Body of pancreas (tissue), 4 donors: Measurements from ENCODE around the gene FAM98C. TPM values are rescaled to one million over a fixed set of nuclear protein-coding genes. Genes with fewer than 3 reads are reported as not detected.

Experiments used
- ATAC-seq: fragments of 150-250 bp; one replicate; pipeline ENCODE4 v1.9.1; 2016
- DNase-seq, 4 donors: peaks; one replicate each; pipeline ENCODE4 v3.0.0-alpha.2; 2019
- H3K27ac ChIP-seq, 4 donors: fragments of 200-600 bp; sonication (generic); 1 replicate in 3 of 4; 2 replicates in 1 of 4; pipeline versions ENCODE4 v1.5.1 to v1.6.1; 2016 to 2019; ENCODE audit warnings: mild to moderate bottlenecking in 1 of 4, mixed read lengths in 1 of 4, moderate library complexity in 1 of 4
- H3K27me3 ChIP-seq, 2 donors: fragments of 200-600 bp; sonication (generic); one replicate each; pipeline ENCODE4 v1.6.0; 2016; ENCODE audit warnings: mild to moderate bottlenecking in 1 of 2
- H3K36me3 ChIP-seq, 2 donors: fragments of 200-600 bp; sonication (generic); replicated peaks in 1 of 2; 2 replicates each; pipeline ENCODE4 v1.5.1; 2016; ENCODE audit warnings: low read depth in 2 of 2; ENCODE audit not compliant: insufficient read depth in 1 of 2
- H3K4me1 ChIP-seq: fragments of 200-600 bp; sonication (generic); one replicate; pipeline ENCODE4 v1.6.0; 2016
- H3K4me3 ChIP-seq, 2 donors: fragments of 200-600 bp; sonication (generic); 1 replicate in 1 of 2; 2 replicates in 1 of 2; pipeline ENCODE4 v1.5.1; 2016 to 2019
- H3K9me3 ChIP-seq, 3 donors: fragments of 200-600 bp; sonication (generic); 1 replicate in 2 of 3; 2 replicates in 1 of 3; pipeline ENCODE4 v1.5.1; 2016
- POLR2A ChIP-seq, 3 donors: fragments of 450-650 bp; IDR thresholded peaks; one replicate each; pipeline ENCODE4 v1.6.1; 2016; ENCODE audit warnings: antibody characterized with exemption in 3 of 3, mild to moderate bottlenecking in 2 of 3
- WGBS, 2 donors: methylation state at CpG; one replicate each; pipeline ENCODE4 v1.1.5; 2017; 5-methylcytosine and 5-hydroxymethylcytosine counted together
- intact Hi-C: fragments of 100-400 bp; cut with DNase I; formaldehyde crosslinking; loops from one replicate; pipeline ENCODE4 v1.15.1; 2023
- total RNA-seq, 2 donors: library from RNA; depleted of rRNA; stranded (reverse); fragments of >200 nt; gene quantifications; one replicate each; pipeline ENCODE4 v1.1.0, GENCODE V29; 2016
- TF ChIP-seq, protein P1 (sequence below), 7 experiments: fragments of 450-650 bp in 4 of 7; fragments of 200-600 bp in 3 of 7; sonication (generic) in 3 of 7; IDR thresholded peaks; one replicate each; pipeline ENCODE4 v1.5.1; 2016 to 2019; ENCODE audit warnings: antibody characterized with exemption in 7 of 7

Gene FAM98C
- total RNA-seq, 2 donors from 2014 or later, result 24.9 to 51.4 TPM

DNA sequence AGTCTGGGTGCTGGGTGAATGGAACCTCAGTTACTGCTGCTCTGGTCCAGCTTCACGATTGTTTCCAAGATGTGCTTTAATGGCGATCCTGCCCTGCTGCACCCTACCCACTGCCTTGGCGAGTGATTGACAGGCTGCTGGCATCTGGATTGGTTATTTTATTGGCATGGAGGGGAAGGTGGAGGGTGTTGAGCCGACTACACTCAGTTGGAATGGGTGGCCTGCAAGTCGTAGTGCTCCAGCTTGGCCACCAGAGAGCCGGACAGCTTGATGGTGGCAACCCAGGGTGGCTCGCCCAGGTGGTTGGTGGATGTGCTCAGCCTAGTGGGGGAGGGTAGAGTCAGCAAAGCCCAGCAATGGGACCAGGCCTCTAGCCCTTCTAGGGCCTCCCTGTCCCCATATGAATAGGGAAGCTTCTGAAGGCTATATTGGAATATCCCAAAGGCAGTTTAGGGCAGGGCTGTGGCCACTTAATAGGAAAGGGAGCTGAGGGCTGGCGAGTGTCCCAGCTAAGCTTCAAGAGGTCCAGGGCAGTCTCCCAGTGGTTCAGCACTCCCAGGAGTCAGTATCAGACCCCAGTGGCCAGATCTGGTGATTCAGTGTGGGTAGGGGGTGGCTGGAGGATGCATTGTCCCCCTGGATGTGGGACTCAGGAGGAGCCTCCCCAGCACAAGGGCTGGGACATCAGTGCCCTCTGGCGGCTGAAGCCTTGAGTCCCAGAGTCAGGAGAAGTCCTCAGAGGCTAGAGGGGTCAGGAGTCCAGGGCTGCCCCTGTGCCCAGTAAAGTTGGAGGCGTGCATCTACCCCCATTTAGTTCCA, 18.5 kb upstream of the FAM98C start:
- H3K9me3 ChIP-seq, result no peaks in the 10 kb centered on the region
- H3K36me3 ChIP-seq, result peaks cover 12 to 27% of the 10 kb centered on the region in 2 donors
- H3K4me1 ChIP-seq, result peaks cover 29% of the 10 kb centered on the region
- H3K4me3 ChIP-seq, result no peak overlapping the region
- 74 to 80% methylated on average over 4 to 10 of the region's 10 CpGs for WGBS, 2 donors
- H3K27ac ChIP-seq, result no peak overlapping the region
- ATAC-seq (no peak), DNase-seq (no peak)
- no peak for TF ChIP-seq POLR2A (IDR thresholded peaks at IDR 0.05)
- TF ChIP-seq, protein P1, sequence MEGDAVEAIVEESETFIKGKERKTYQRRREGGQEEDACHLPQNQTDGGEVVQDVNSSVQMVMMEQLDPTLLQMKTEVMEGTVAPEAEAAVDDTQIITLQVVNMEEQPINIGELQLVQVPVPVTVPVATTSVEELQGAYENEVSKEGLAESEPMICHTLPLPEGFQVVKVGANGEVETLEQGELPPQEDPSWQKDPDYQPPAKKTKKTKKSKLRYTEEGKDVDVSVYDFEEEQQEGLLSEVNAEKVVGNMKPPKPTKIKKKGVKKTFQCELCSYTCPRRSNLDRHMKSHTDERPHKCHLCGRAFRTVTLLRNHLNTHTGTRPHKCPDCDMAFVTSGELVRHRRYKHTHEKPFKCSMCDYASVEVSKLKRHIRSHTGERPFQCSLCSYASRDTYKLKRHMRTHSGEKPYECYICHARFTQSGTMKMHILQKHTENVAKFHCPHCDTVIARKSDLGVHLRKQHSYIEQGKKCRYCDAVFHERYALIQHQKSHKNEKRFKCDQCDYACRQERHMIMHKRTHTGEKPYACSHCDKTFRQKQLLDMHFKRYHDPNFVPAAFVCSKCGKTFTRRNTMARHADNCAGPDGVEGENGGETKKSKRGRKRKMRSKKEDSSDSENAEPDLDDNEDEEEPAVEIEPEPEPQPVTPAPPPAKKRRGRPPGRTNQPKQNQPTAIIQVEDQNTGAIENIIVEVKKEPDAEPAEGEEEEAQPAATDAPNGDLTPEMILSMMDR (IDR thresholded peaks at IDR 0.05), result no peak
- H3K27me3 ChIP-seq, result no peaks in the 10 kb centered on the region
- intact Hi-C loops, result no loop called here

DNA sequence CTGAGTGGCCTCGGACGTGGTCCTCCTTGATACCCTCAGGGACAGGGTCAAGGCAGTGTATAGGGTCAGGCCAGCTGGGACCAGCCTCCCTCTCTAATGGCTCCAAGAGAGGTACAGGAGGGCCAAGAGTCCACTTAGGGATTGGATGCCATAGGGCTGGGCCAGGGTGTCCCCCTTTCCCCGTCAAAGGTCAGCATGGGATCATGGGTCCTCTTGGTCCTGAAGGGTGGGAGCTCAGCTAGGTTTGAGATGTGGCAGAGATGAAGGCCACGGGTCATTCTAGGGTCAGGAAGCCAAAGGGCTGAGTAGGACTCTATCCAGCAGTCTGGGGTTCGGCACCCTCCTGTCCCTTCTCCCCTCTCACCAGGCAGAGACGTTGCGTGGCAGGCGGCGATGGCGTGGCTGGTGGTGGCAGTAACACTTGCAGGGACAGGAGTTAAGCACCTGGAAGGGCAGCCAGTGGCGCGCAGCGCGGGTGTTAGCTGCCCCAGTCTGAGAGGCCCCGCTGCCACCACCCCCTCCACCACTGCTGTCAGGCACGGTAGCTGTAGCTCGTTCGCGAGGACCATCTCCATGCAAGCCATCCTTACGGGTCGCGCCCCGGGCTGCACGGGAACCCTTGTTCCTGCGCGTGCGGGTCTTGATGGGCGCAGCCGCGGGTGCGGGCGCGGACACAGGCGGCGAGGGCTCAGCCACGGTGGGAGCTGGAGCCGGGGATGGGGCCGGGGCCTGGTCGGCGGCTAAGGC, 17.7 kb upstream of the FAM98C start:
- H3K4me3 ChIP-seq, result no peak overlapping the region
- H3K36me3 ChIP-seq, result peaks cover 12 to 25% of the 10 kb centered on the region in 2 donors
- ATAC-seq, result no peak
- intact Hi-C loops, result no loop called here
- WGBS, 2 donors, result 91 to 92% methylated on average over 24 to 25 of the region's 40 CpGs
- no peak for DNase-seq
- H3K9me3 ChIP-seq, result no peaks in the 10 kb centered on the region
- peaks cover 29% of the 10 kb centered on the region for H3K4me1 ChIP-seq
- no peak overlapping the region for H3K27ac ChIP-seq
- TF ChIP-seq, protein P1 (IDR thresholded peaks at IDR 0.05), result no peak
- no peak for TF ChIP-seq POLR2A (IDR thresholded peaks at IDR 0.05)
- H3K27me3 ChIP-seq, result no peaks in the 10 kb centered on the region

GRCh38 chr19:38385804-38386257, 17.1 kb upstream of the FAM98C start:
- Histone ChIP-seq H3K4me3 (no peak overlapping the region), H3K36me3 (peaks cover 12 to 21% of the 10 kb centered on the region in 2 donors), H3K27ac (no peak overlapping the region), H3K27me3 (no peaks in the 10 kb centered on the region), H3K4me1 (peaks cover 29% of the 10 kb centered on the region), H3K9me3 (no peaks in the 10 kb centered on the region)
- no peak for DNase-seq
- no peak for TF ChIP-seq POLR2A (IDR thresholded peaks at IDR 0.05)
- TF ChIP-seq, protein P1 (IDR thresholded peaks at IDR 0.05), result no peak
- WGBS, 2 donors, result 67 to 72% methylated on average over 5 to 25 of the region's 40 CpGs
- intact Hi-C loops, result no loop called here
- ATAC-seq, result no peak

GRCh38 chr19:38386300-38386970, 16.5 kb upstream of the FAM98C start:
- no peak for ATAC-seq
- no peak overlapping the region for H3K4me3 ChIP-seq
- TF ChIP-seq POLR2A (IDR thresholded peaks at IDR 0.05), result no peak
- TF ChIP-seq, protein P1 (IDR thresholded peaks at IDR 0.05), result no peak
- H3K27ac ChIP-seq, result no peak overlapping the region
- H3K36me3 ChIP-seq, result peaks cover 12 to 15% of the 10 kb centered on the region in 2 donors
- H3K27me3 ChIP-seq, result no peaks in the 10 kb centered on the region
- no peak for DNase-seq
- 51 to 74% methylated on average over 46 to 51 of the region's 61 CpGs for WGBS, 2 donors
- no peaks in the 10 kb centered on the region for H3K9me3 ChIP-seq
- peaks cover 29% of the 10 kb centered on the region for H3K4me1 ChIP-seq
- intact Hi-C loops, result no loop called here
